ENCODE measurements around the gene PCDHB9.
"Not testable (repeated sequence)": the region's sequence is repeated elsewhere in the genome, so short reads cannot be mapped to it uniquely, and the experiment has no call there.

PCDHB9 gene

DNA sequence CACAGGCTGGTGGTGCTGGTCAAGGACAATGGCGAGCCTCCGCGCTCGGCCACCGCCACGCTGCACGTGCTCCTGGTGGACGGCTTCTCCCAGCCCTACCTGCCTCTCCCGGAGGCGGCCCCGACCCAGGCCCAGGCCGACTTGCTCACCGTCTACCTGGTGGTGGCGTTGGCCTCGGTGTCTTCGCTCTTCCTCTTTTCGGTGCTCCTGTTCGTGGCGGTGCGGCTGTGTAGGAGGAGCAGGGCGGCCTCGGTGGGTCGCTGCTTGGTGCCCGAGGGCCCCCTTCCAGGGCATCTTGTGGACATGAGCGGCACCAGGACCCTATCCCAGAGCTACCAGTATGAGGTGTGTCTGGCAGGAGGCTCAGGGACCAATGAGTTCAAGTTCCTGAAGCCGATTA, 29.1 kb downstream of the PCDHB9 start:
- CTCF ChIA-PET = not testable (repeated sequence)

DNA sequence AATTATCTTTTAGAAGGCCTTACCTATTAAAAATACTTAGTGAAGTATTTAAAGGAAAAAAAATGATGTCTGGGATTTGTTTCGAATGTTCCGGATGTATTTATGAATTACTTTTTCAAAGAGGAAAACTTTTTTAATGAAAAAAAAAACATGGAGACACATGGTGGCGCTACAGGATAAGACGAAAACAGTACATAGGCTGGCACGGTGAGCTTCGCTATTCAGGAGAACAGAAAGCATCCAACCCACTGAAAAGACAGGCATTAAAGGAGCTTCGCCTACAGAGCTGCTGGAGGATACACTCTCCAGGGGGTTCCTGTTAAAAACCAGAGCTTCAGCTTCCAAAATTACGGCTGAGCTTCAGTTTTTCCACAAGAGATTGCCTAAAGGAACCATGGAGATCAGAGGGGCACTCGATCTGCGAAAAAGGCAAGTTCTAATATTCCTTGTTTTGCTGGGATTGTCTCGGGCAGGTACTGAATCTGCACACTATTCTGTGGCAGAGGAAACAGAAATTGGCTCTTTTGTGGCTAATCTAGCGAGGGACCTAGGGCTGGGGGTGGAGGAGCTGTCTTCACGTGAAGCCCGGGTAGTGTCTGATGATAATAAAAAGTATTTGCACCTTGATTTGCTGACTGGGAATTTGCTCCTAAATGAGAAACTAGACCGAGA, 36.3 kb downstream of the PCDHB9 start, which contains the start of gene PCDHB14:
Gene PCDHB14, plus strand, starts transcription at position 232 of the 672 bp plus-strand sequence. Its CDS starts 163 bp downstream, at position 395.
- ChIA-PET POLR2A (no interaction called here), CTCF (interaction anchor here (0.9 to 1.6 kb wide), 6 partner anchors 23 to 341 kb away, joined by 3 to 8 read pairs (median 3); partner anchors contain the start of genes PCDHB11, PCDHGA10 and PCDHGB1)

More for the DNA sequence above, 29.1 kb downstream of the PCDHB9 start:
- DNase-seq (ENCODE audit: extremely low spot score); POLR2A ChIA-PET: not testable (repeated sequence)

DNA sequence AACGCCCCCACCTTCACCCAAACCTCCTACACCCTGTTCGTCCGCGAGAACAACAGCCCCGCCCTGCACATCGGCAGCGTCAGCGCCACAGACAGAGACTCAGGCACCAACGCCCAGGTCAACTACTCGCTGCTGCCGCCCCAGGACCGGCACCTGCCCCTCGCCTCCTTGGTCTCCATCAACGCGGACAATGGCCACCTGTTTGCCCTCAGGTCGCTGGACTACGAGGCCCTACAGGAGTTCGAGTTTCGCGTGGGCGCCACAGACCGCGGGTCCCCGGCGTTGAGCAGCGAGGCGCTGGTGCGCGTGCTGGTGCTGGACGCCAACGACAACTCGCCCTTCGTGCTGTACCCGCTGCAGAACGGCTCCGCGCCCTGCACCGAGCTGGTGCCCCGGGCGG, 37.9 kb downstream of the PCDHB9 start:
- POLR2A ChIA-PET; DNase-seq (ENCODE audit: extremely low spot score); CTCF ChIA-PET: not testable (repeated sequence)

More for the DNA sequence above, 36.3 kb downstream of the PCDHB9 start, which contains the start of gene PCDHB14:
- DNase-seq (ENCODE audit: extremely low spot score) = no peak
- TF ChIP-seq, protein P1, sequence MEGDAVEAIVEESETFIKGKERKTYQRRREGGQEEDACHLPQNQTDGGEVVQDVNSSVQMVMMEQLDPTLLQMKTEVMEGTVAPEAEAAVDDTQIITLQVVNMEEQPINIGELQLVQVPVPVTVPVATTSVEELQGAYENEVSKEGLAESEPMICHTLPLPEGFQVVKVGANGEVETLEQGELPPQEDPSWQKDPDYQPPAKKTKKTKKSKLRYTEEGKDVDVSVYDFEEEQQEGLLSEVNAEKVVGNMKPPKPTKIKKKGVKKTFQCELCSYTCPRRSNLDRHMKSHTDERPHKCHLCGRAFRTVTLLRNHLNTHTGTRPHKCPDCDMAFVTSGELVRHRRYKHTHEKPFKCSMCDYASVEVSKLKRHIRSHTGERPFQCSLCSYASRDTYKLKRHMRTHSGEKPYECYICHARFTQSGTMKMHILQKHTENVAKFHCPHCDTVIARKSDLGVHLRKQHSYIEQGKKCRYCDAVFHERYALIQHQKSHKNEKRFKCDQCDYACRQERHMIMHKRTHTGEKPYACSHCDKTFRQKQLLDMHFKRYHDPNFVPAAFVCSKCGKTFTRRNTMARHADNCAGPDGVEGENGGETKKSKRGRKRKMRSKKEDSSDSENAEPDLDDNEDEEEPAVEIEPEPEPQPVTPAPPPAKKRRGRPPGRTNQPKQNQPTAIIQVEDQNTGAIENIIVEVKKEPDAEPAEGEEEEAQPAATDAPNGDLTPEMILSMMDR (IDR thresholded peaks at IDR 0.05; ENCODE audit: control extremely low read depth, extremely low read depth, low read depth, missing control alignments) = no peak

DNA sequence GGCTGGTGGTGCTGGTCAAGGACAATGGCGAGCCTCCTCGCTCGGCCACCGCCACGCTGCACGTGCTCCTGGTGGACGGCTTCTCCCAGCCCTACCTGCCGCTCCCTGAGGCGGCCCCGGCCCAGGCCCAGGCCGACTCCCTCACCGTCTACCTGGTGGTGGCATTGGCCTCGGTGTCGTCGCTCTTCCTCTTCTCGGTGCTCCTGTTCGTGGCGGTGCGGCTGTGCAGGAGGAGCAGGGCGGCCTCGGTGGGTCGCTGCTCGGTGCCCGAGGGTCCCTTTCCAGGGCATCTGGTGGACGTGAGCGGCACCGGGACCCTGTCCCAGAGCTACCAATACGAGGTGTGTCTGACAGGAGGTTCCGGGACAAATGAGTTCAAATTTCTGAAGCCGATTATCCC, 38.5 kb downstream of the PCDHB9 start:
- DNase-seq (ENCODE audit: extremely low spot score); POLR2A ChIA-PET: not testable (repeated sequence)
- CTCF ChIA-PET = interaction anchor here (1.5 kb wide), 1 partner anchor 95 kb away, joined by 3 read pairs; no protein-coding TSS in a partner anchor

DNA sequence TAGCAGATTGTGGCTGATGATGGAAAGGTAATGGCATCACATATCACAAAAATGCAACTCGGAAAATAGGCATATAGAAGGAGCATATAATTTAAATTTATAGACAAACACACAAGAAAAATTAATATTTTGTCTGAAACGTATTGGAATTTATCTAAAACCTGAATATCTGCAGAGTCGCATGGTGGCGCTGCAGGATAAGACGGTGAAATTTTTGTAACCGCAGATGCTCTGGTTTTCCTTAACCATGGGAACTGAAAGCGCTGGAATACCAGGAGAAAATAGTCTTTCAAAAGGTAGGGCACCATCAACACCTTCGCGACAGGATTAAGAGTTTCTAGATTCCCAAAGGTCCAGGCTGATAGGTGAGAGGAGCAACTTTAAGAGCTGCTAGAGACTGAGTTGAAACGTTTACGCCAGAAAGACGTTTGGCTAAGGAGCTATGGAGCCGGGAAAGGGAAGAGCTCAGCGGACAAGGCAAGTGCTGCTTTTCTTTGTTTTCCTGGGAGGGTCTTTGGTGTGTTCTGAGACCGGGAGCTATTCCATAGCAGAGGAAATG, 47.2 kb downstream of the PCDHB9 start:
- CTCF ChIA-PET = interaction anchor here (1.1 kb wide), 1 partner anchor 20 kb away, joined by 3 read pairs; no protein-coding TSS in a partner anchor
- POLR2A ChIA-PET = no interaction called here
- TF ChIP-seq, protein P1 (IDR thresholded peaks at IDR 0.05; ENCODE audit: control extremely low read depth, extremely low read depth, low read depth, missing control alignments) = no peak
- no peak for DNase-seq (ENCODE audit: extremely low spot score)

DNA sequence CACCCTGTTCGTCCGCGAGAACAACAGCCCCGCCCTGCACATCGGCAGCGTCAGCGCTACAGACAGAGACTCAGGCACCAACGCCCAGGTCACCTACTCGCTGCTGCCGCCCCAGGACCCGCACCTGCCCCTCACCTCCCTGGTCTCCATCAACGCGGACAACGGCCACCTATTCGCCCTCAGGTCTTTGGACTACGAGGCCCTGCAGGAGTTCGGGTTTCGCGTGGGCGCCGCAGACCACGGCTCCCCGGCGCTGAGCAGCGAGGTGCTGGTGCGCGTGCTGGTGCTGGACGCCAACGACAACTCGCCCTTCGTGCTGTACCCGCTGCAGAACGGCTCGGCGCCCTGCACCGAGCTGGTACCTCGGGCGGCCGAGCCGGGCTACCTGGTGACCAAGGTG, 49.0 kb downstream of the PCDHB9 start:
- CTCF ChIA-PET = not testable (repeated sequence)

DNA sequence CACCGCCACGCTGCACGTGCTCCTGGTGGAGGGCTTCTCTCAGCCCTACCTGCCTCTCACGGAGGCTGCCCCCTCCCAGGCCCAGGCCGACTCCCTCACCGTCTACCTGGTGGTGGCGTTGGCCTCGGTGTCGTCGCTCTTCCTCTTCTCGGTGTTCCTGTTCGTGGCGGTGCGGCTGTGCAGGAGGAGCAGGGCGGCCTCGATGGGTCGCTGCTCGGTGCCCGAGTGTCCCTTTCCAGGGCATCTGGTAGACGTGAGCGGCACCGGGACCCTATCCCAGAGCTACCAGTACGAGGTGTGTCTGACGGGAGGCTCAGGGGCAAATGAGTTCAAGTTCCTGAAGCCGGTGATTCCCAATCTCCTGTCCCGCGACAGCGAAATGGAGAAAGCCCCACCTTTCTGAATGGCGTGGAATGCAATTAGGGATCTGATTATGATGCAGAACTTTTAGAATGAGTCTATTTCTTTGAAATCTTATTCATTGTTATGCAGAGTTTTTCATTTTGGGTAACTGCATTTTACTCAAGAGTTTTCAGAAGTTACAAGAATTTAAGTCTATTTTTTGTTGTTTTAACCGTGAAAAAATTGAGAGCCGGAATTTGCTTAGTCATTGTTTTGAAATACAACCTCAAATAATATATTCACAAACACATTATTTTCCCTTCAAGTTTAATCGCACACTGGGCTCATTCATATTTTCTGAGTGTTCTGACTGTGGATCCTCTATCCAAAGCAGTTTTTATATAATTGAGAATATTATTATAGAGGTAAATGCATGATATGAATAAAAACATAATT, 49.8 kb downstream of the PCDHB9 start:
- TF ChIP-seq, protein P1 (IDR thresholded peaks at IDR 0.05; ENCODE audit: control extremely low read depth, extremely low read depth, low read depth, missing control alignments) = no peak
- no peak for DNase-seq (ENCODE audit: extremely low spot score)
- ChIA-PET POLR2A (no interaction called here), CTCF (no interaction called here)

More for the DNA sequence above, 49.0 kb downstream of the PCDHB9 start:
- DNase-seq (ENCODE audit: extremely low spot score); POLR2A ChIA-PET: not testable (repeated sequence)
